Measurements from ENCODE around the gene IAH1. TPM values are rescaled to one million over a fixed set of nuclear protein-coding genes. Genes with fewer than 3 reads are reported as not detected.

The IAH1 gene
- total RNA-seq, 1 donor from 2014 or later = 67.8 TPM

DNA sequence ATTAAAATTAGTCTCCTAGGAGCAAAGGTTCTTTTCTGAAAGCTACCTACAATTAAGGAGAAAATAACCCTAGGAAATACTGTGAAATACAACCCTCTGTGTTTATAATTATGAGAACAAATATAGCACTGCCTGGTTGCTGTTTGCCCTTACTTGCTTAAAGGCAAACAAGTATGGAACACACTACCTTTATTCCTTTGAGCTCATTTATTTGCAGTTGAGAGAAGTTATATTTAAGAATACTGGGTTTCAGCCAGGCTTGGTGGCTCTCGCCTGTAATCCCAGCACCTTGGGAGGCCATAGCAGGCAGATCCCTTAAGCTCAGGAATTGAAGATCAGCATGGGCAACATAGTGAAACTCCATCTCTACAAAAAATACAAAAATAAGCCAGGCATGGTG lies 23.1 kb upstream of the IAH1 start:
- no peaks in the 10 kb centered on the region for H3K27me3 Mint-ChIP-seq (ENCODE audit: low read depth)
- H3K27ac Mint-ChIP-seq (ENCODE audit: unreplicated experiment) = no peak overlapping the region
- H3K9me3 Mint-ChIP-seq (ENCODE audit: low read depth) = no peaks in the 10 kb centered on the region
- no peak overlapping the region for H3K4me3 Mint-ChIP-seq (ENCODE audit: unreplicated experiment)
- DNase-seq (ENCODE audit: low spot score) = no peak
- peaks cover 19% of the 10 kb centered on the region for H3K36me3 Mint-ChIP-seq (ENCODE audit: low read depth)
- TF ChIP-seq, protein P1, sequence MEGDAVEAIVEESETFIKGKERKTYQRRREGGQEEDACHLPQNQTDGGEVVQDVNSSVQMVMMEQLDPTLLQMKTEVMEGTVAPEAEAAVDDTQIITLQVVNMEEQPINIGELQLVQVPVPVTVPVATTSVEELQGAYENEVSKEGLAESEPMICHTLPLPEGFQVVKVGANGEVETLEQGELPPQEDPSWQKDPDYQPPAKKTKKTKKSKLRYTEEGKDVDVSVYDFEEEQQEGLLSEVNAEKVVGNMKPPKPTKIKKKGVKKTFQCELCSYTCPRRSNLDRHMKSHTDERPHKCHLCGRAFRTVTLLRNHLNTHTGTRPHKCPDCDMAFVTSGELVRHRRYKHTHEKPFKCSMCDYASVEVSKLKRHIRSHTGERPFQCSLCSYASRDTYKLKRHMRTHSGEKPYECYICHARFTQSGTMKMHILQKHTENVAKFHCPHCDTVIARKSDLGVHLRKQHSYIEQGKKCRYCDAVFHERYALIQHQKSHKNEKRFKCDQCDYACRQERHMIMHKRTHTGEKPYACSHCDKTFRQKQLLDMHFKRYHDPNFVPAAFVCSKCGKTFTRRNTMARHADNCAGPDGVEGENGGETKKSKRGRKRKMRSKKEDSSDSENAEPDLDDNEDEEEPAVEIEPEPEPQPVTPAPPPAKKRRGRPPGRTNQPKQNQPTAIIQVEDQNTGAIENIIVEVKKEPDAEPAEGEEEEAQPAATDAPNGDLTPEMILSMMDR (IDR thresholded peaks at IDR 0.05) = no peak
- no peaks in the 10 kb centered on the region for H3K4me1 Mint-ChIP-seq (ENCODE audit: low read depth)

DNA sequence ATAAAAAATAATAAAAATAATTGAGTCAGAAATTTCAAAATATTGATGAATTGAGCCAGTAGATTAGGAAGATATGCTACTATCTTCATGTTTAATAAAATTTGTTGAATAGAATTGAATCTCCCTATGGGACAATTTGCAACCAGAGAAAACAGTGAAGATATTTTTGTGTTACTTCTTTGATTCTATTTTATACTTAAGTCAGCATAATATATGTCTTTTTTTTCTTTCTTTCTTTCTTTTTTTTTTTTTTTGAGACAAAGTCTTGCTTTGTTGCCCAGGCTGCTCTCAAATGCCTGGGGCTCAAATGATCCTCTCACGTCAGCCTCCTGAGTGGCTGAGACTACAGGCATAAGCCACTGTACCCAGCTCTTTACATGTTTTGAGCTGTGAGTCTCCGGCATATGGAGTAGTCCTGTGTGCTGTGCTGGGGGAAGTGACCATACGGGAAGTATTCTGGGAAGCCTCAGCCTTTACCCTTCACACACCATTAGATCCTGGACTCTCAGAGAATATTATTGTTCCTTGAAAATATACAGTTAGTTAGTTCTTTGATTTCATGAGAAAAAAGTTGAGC lies 13.8 kb upstream of the IAH1 start:
- Mint-ChIP-seq H3K9me3 (ENCODE audit: low read depth) (no peaks in the 10 kb centered on the region), H3K27ac (ENCODE audit: unreplicated experiment) (no peak overlapping the region), H3K36me3 (ENCODE audit: low read depth) (peaks cover 12% of the 10 kb centered on the region), H3K27me3 (ENCODE audit: low read depth) (no peaks in the 10 kb centered on the region), H3K4me1 (ENCODE audit: low read depth) (no peaks in the 10 kb centered on the region), H3K4me3 (ENCODE audit: unreplicated experiment) (no peak overlapping the region)
- no peak for DNase-seq (ENCODE audit: low spot score)
- TF ChIP-seq, protein P1 (IDR thresholded peaks at IDR 0.05) = no peak

DNA sequence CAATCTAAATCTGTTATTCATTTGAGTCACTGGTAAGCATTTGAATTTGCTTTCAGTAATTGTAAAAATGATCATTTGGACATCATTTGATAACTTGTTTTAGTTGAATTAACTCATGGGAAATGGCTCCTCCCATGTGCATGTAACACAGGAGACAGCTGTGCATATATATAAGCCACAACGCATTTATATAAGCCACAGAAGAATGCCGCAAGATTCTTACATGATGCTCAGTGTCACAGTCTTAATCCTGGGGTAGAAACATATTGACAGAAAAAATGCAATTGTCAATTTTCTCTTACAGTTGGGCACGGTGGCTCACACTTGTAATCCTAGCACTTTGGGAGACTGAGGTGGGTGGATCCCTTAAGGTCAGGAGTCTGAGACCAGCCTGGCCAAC lies 13.3 kb upstream of the IAH1 start:
- peaks cover 13% of the 10 kb centered on the region for H3K36me3 Mint-ChIP-seq (ENCODE audit: low read depth)
- no peak overlapping the region for H3K4me3 Mint-ChIP-seq (ENCODE audit: unreplicated experiment)
- no peak overlapping the region for H3K27ac Mint-ChIP-seq (ENCODE audit: unreplicated experiment)
- H3K9me3 Mint-ChIP-seq (ENCODE audit: low read depth) = no peaks in the 10 kb centered on the region
- no peak for DNase-seq (ENCODE audit: low spot score)
- TF ChIP-seq, protein P1 (IDR thresholded peaks at IDR 0.05) = no peak
- H3K27me3 Mint-ChIP-seq (ENCODE audit: low read depth) = no peaks in the 10 kb centered on the region
- no peaks in the 10 kb centered on the region for H3K4me1 Mint-ChIP-seq (ENCODE audit: low read depth)

DNA sequence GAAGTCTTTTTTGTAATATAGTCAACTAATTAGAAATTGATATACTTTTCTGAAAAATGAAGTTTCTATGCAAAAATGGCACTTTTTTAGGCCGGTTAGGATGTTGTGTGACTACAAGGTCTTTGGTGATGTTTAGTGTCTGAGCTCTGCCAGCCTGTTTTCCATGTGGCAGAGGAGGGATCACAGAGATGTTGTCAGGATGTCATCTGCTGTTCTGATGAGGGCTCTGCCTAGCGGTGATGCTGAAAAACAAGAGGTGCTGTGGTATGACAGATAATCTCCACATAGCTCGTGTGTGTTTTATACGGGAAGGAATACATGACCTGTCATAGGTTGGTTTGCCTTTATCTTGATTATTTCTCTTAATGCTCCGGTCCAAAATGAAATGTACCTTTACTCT lies 12.0 kb upstream of the IAH1 start:
- H3K4me3 Mint-ChIP-seq (ENCODE audit: unreplicated experiment) = no peak overlapping the region
- peaks cover 12% of the 10 kb centered on the region for H3K36me3 Mint-ChIP-seq (ENCODE audit: low read depth)
- TF ChIP-seq, protein P1 (IDR thresholded peaks at IDR 0.05) = no peak
- peaks cover 4% of the 10 kb centered on the region for H3K4me1 Mint-ChIP-seq (ENCODE audit: low read depth)
- no peaks in the 10 kb centered on the region for H3K9me3 Mint-ChIP-seq (ENCODE audit: low read depth)
- H3K27me3 Mint-ChIP-seq (ENCODE audit: low read depth) = no peaks in the 10 kb centered on the region
- DNase-seq (ENCODE audit: low spot score) = no peak
- H3K27ac Mint-ChIP-seq (ENCODE audit: unreplicated experiment) = no peak overlapping the region

DNA sequence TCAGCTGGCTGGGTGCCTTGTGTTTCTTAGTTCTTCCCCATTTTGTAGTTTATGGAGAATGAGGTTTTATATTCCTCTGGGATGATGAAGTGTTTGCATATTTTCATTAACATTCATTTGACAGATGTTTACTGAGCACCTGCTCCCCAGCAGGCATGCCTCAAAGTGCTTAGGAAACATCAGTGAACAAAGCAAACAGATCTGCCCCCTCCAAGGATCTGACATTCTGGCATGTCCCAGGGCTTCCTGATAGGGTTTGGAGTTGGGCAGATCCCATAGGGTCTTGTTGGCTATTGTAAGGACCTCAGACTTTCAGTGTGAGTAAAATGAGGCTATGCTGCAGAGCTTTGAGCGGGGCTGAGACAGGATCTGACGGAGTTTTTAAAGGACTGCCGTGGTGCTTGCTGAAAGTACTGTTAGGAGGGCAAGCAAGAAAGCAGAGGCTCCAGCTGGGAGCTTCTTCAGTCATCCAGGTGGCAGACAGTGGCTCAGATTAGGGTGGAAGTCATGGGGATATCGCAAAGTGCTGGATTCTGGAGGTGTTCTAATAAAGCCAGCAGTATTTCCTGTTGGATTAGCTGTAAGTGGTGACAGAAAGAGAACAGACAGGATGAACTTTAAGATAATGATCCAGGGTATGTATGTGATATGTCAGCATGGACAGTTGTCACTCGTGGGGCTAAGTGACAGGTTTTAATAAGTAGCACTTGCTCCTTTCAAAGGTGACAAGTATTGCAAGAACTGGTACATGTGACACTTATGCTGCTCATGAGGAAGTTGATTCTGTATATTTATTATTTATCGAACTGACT lies 11.3 kb upstream of the IAH1 start:
- H3K27me3 Mint-ChIP-seq (ENCODE audit: low read depth) = no peaks in the 10 kb centered on the region
- H3K4me3 Mint-ChIP-seq (ENCODE audit: unreplicated experiment) = no peak overlapping the region
- no peak for DNase-seq (ENCODE audit: low spot score)
- H3K9me3 Mint-ChIP-seq (ENCODE audit: low read depth) = no peaks in the 10 kb centered on the region
- H3K36me3 Mint-ChIP-seq (ENCODE audit: low read depth) = peaks cover 12% of the 10 kb centered on the region
- no peak overlapping the region for H3K27ac Mint-ChIP-seq (ENCODE audit: unreplicated experiment)
- TF ChIP-seq, protein P1 (IDR thresholded peaks at IDR 0.05) = no peak
- peaks cover 4% of the 10 kb centered on the region for H3K4me1 Mint-ChIP-seq (ENCODE audit: low read depth)
